GM19328 (cell line): Measurements from ENCODE around the gene SALL2.
"Not testable (repeated sequence)": the region's sequence is repeated elsewhere in the genome, so short reads cannot be mapped to it uniquely, and the experiment has no call there.

Source experiments
- ATAC-seq: cut with Tn5 transposase; IDR thresholded peaks from one replicate; pipeline ENCODE4 v1.9.1; 2021; ENCODE audit warnings: mild to moderate bottlenecking, moderate library complexity; ENCODE audit not compliant: unreplicated experiment

SALL2 gene

GRCh38 chr14:21525962-21526671 is at the start of gene SALL2:
Gene SALL2, minus strand, starts transcription at chr14:21526346. Its CDS starts 219 bp downstream, at chr14:21526127.
- ATAC-seq, result no peak

GRCh38 chr14:21575661-21576060 is 49.5 kb upstream of the SALL2 start:
- ATAC-seq, result no peak

GRCh38 chr14:21572604-21573003 is 46.5 kb upstream of the SALL2 start:
- ATAC-seq, result no peak

GRCh38 chr14:21558703-21559170 is 32.6 kb upstream of the SALL2 start:
- no peak for ATAC-seq

GRCh38 chr14:21557084-21557901 is 31.1 kb upstream of the SALL2 start:
- ATAC-seq, result no peak

GRCh38 chr14:21556378-21557083 is 30.4 kb upstream of the SALL2 start:
- ATAC-seq, result no peak

- no peak for ATAC-seq
These were observed 27.1 kb upstream of the SALL2 start for GRCh38 chr14:21553266-21553665.

GRCh38 chr14:21544588-21544987 is 18.4 kb upstream of the SALL2 start:
- ATAC-seq, result not testable (repeated sequence)

GRCh38 chr14:21543963-21544362 is 17.8 kb upstream of the SALL2 start:
- ATAC-seq, result no peak

- no peak for ATAC-seq
These were observed 17.4 kb upstream of the SALL2 start for GRCh38 chr14:21543521-21543960.

GRCh38 chr14:21541413-21542074 is 15.4 kb upstream of the SALL2 start:
- ATAC-seq, result no peak

GRCh38 chr14:21539189-21539940 is 13.2 kb upstream of the SALL2 start:
- no peak for ATAC-seq

- no peak for ATAC-seq
These were observed 10.9 kb upstream of the SALL2 start for GRCh38 chr14:21537090-21537424.

GRCh38 chr14:21536418-21537089 is 10.4 kb upstream of the SALL2 start:
- ATAC-seq, result no peak

GRCh38 chr14:21535545-21536417 is 9.6 kb upstream of the SALL2 start:
- ATAC-seq, result no peak

- ATAC-seq, result no peak
These were observed 8.4 kb upstream of the SALL2 start for GRCh38 chr14:21534576-21534975.

GRCh38 chr14:21533294-21533693 is 7.1 kb upstream of the SALL2 start:
- no peak for ATAC-seq

GRCh38 chr14:21529515-21529914 is 3.4 kb upstream of the SALL2 start:
- ATAC-seq, result no peak
